RCC 7860 (cell line): ENCODE measurements around the gene HTT.
A peak's percentile ranks its signal among the peaks of the same experiment; 100 is the strongest.

Experiments used
- DNase-seq: peaks from one replicate; pipeline ENCODE4 v3.0.0-alpha.2; 2015; ENCODE audit warnings: low spot score
- FAIRE-seq: peaks from 2 replicates; lab custom pipeline; 2012; peaks lifted over from hg19 to GRCh38; lab: Jason Lieb, UNC

The HTT gene

DNA sequence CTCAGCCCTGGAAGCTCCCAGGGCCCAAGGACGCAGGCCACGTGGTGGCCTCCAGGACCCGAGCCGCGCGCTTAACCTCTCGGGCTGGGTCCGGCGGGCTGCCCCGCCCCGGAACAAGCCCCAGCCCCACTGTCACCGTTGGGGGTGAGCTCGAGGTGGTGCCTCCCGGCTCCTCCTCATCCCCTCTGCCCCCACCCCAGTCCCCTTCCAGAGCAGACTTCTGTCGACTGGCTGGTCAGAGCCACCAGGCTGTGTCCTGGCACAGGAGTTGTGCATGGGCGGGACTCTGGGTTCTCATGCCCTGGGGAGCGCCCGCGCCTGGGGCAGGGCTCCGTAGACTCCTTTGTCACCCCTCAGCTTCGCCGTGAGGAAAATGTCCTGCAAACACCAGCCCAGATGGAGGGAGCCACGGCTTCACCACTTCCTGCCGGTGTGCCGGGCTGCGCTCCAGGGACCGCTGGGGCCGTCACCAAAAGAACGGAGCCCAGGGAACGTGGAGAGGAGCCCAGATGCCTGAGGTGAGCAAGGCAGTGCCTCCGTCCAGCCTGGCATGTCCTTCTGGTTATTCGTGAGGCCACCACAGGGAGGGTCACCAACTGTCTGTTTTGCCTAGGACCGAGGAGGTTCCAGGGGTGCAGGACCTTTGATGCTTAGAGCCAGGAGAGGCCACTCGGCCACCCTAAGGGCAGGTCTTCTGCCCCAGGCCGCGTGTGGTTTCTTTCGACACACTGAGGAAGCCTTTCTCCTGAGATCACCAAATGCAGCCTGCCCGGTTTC lies 211.3 kb downstream of the HTT start:
- DNase-seq: no peak
- no peak for FAIRE-seq

DNA sequence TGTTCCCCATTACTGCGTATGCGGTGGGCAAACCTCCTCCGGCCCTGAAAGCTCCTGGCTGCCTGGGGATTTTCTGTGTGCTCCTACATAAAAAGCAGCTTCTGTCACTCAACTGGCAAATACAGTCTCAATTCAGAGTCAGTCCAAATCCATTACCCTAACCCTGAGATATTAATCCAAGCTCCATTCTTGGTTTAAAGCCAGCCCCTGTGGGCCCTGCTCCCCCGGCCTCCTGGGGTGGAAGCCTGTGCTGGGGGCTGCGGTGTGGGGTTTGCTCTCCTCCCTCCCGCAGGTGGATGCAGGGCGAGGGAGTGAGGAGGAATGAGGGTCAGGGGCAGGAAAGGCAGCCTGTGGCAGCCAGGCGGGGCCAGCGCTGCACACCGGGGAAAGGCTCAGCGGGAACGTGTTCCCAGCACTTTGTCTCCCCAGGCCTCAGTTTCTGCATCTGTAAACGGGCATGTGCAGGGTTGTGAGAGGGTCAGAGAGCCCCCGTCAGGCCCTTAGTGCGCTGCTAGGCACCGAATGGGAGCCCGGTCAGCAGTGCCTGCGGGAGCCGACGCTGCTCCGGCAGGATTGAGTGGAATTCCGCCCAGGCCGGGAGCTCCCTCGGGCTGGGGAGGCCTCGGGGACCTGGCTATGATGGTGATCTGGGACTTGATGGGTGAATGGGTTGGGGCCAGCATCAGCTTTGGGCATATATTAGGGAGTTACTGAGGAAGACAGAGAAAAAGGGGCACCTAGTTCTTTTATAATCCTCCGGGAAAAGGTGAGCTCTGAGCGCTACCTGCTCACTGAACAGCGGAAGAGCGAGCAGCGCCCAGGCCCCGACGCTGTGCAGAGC lies 212.1 kb downstream of the HTT start:
- FAIRE-seq (no peak), DNase-seq (no peak)

DNA sequence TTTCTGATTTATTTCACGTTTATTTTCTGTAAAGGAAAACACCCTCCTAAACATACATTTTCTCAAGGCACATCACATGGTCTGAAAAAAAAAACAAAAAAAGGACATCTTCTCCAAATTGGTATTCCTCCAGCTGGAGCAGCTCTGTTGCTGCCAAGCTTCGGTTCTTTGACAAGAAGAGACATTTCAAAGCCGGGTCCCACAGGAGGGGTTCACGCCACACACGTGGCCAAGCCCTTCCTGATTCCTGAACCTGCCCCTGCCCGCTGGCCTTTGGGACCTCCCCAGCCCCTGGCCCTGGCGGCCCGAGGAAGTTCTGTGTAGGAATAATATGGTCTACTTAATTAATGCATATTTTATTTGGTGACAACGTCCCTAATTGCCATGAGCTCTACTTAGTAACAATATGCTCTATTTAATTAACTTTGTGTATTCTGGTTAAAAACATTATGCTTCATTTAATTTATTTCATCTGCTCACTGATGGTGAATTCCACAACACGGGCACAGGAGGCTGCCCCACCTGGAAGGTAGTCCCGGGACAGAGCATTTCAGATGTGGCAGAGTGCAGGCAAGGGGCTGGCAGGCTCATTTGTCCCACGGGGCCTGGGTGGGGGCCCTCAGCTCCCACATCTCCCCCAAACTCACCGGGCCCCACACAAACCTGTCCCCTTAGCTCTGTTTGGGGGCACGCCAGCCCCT lies 212.9 kb downstream of the HTT start:
- DNase-seq: no peak
- FAIRE-seq: no peak

DNA sequence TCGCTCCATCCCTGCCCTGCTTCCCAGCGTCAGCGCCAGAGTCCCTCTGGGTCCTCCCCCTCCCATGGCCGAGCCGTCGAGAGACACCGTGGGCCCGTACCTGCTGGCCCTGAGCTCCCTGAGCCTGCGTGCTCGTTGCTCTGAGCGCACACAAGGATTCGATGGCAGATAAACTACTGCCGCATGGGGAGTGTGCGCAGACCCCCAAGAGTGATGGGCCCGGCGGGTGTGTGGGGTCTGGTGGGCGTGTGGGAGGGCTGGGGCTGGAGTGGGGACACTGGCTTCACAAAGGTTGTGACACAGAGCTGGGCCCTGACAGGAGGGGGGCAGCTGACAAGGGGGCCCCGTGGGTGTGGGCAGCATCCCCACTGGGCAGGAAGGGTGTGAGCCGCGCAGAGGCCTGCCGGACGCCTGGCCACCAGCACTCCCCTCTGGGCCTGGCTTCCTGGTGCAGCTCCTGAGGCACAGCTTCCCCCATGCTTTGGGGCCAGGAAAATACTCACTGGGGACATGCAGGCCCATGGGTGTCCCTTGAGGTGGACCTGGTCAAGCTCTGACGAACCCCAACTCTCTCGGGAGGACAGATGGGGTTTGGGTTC lies 213.6 kb downstream of the HTT start:
- DNase-seq (no peak), FAIRE-seq (no peak)

DNA sequence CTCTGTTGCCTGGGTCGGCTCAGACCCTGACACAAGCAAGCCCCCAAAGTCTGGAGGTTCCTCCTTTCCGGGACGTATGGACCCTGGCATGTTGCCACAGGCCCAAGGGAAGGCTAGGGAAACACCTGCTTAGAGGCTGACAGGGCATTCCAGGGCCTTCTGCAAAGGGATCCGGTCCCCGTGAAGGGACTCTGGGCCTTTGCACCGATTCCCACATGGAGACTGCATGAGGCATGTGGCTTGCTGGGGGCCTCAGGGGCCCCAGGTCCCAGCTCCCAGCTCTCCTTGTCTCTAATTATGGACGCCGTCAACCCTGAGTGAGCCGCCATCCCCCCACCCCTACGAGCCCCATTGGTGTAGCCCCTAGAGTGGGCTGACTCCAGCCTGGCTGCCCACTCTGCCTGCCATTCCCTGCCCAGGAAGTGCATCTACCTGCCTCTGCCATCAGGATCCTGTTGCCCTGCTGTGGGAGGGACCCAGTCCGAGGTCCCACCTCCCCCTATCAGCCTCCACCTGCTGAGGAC lies 214.2 kb downstream of the HTT start:
- DNase-seq (no peak), FAIRE-seq (no peak)

DNA sequence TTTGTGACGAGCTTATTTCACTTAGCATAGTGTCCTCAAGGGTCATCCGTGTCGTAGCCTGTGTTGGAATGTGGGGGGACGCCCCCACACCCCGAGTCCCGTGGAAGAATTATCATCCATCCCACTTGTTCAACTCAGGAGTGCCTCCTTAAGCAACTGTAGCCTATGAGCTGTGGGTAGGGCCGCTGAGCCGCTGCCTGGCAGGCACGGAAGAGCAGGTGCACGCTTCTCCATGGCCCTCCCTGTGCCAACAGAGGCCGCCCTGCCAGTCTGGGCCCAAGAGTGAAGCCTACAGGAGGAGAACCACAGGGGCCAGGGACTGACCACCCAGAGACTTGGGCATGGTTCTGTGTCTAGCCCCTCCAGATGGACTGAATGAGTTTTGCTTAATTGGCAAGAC lies 216.0 kb downstream of the HTT start:
- DNase-seq (no peak), FAIRE-seq (no peak)

DNA sequence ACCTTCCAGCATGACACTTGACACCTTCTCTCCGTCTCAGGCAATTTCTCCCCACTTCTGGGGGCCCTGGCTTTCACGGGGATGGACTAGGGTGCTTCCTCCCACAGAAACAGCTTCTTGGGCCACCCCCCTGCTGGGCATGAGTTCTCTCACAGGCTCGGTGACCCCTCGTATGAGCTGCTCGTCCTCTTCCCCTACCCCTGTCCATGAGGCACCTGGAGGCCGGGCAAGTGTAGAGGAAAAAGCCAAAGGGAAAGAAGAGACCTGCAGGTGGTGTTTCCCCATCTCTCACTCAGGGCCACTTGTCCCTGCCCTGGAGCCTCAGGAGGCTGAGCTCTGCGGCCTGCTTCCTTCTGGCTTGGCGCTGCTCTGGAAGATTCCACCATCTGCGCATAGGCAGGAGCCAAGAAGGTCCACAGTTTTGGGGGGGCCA lies 216.4 kb downstream of the HTT start:
- FAIRE-seq (no peak), DNase-seq (no peak)

DNA sequence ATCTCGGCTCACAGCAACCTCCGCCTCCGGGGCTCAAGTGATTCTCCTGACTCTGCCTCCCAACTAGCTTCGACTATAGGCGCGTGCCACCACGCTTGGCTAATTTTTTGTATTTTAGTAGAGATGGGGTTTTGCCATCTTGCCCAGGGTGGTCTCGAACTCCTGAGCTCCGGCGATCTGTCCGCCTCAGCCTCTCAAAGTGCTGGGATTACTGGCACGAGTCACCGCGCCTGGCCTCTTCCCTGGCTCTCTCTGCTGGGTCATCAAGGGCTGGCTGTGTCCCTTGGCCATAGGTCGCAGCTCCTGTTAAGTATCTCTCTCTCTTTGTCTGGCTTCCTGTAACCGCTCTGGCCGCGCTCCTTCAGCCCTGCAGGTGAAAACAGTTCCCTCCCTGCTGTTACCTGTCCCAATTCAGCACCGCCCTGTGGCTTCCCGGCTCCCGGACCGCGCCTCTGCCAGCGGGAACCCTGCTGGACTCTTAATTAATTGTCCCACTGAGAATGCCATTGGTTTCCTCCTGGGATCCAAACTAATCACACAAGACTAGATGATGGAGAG lies 217.0 kb downstream of the HTT start:
- peak; percentile 44 for DNase-seq
- no peak for FAIRE-seq

DNA sequence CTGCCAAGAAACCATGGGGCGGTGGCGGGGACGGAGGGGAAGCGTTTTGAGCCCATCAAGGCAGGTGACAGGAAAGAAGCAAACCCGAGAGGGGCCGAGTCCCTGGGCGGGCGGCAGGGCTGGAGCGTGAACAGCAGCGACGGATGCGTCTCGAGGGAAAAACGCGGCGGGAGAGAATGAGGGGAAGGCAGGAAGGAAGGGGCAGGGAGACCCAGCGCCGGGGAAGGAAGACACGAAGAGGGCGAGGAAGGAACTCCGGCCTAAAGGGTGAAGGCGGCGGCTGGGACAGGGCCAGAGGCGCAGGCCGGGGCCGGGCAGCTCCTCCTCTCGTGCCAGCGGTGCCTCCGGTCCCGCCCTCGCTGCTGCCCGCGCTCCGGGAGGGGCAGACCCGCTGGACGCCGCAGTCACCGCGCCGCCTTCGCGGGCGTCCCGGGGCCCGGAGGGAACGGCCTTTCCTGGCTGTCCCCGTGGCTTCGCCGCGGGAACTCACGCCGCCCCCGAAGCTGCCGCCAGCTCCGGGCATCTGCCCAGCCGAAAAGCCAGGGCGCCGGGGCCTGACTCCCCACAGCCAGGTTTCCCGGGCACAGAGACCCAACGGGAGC lies 217.6 kb downstream of the HTT start:
- no peak for FAIRE-seq
- peak; percentile 33 for DNase-seq

DNA sequence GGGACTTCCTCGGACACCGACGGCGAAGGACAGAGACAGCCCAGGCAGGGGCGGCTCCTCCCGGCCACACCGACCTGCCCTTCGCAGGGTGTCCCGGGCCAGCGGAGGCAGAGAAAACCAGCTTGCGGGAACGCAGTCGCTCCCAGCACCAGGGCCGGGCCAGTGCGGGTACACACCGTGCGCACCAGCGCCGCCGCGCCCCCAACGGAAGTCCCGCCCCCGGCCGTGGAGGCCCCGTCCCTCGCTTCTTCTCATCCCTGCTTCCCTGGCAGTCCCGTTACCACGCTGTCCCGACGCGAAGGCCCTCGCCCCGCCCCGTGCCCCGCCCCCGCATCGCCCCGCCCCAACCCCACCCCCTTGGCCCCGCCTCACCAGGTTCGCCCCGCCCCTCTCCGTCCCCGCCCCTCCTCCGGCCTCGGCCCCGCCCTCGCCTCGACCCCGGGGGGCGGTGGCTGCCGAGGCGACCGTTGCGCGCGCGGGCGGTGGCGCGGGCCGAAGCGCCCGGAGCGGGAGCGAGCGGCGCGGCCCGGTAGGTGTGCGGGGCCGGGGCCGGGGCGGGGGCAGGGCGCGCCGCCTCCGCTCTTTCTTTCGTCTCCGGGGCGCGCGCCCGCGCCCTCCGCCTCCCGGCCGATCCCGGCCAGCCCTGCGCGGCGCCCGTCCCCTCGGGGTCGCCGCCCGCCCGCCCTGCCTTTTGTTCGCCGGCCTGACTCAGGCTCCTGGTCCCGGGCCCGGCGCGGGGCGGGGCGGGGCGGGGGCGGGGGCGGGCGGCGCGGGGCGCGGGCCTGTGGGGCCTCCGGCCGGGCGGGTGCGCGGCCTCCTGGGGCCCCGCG lies 218.3 kb downstream of the HTT start, which contains the start of gene RGS12:
Gene RGS12, plus strand, starts transcription at position 451 of the 830 bp plus-strand sequence. CDS start 23,150 bp downstream, outside the sequence.
- DNase-seq (peak; percentile 88), FAIRE-seq (no peak)
